NCI-H82 treated with DMSO at 0.1 percent for 48 hours (cell line): ENCODE results near the gene CORO7.

Experiments
- DNase-seq: peaks from one replicate; lab custom pipeline; 2025; ENCODE audit not compliant: unreplicated experiment; lab: John Stamatoyannopoulos, UW

CORO7 gene

DNA sequence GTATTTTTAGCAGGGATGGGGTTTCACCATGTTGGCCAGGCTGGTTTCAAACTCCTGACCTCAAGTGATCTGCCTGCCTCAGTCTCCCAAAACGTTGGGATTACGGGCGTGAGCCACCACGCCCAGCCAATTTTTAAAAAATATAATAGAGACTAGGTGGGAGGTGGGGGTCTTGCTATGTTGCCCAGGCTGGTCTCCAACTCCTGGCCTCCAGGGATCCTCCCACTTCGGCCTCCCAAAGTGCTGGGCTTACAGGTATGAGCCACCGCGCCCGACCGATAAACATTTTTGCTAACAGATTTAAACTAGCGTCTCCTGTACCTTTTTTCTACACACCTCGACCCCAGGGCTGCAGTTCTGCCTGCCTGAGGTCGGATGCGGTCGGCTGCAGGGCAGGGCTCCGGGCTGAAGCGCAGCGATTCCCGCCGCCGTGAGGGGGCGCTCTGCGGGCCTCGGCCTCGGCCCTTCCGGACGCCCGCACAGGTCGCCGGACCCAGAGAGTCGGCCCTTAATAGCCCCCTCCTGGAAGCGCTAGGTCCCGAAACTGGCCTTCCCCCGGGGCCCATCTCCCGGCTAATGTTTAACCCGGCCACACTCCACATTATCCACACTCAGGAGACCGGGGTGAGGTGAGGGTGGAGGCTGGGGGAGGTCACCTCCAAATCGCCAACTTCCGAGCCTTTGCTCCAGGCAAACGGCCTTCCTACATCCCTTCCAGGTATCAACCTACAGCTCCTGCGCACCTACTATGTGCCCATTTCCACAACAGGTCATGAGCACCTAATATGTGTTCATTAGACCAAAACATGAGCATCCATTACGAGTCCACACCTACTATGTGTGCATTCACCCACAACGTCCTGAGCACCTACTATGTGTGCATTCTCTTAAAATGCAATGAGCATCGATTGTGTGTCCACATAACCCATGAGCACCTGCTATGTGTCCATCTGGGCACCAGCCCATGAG lies 102.5 kb downstream of the CORO7 start:
- no peak for DNase-seq

DNA sequence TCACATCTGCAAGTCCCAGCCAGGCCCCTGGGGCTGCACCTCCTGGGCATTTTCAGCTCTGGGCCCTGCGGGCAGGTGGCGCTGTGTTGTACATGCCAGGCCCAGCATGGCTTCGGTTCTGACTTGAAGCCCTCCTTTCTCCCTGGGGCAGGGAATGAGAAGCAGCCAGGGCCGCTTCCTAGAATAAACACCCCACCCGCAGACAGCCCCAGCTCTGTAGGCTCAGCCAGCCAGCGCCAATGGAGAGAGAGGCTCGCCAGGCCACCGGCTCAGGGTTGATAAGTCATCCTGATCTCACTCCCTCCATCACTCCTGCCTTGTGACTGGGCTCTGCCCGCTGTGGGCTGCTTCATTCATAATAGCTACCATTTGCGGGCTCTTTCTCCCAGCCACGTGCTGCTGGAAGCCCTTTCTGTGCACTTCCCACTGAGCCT lies 106.5 kb downstream of the CORO7 start:
- DNase-seq: peak; percentile 33

DNA sequence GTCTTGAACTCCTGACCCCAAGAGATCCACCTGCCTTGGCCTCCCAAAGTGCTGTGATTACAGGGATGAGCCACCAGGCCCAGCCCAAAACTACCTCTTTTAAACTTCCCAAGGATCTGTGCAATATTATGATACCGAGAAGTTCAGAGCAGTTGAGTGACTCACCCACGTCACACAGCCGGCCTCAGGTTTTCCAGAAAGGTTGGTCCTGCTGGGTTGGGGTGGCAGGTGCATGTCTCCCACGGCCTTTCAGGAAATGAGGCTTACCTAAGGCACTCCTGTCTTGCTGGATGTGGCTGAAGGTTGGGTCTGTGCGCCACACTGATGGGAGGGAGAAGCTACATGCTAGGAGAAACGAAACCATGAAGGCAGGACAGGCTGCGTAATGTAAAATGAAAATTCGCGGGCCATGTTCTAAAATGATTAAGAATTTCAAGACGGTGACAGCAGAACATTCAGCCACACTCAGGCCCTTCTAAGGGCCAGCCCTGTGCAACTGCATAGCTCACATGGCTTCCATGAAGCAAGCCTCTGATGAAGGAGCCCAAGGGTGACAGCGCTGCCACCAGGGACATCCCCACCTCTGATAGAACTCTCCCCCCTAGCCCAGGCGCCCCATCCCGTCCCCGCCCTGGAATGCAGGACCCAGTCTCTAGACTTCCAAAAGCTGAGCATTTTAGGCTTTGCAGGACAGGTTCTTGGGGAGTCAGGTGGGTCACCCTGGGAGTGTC lies 107.1 kb downstream of the CORO7 start:
- DNase-seq: no peak

DNA sequence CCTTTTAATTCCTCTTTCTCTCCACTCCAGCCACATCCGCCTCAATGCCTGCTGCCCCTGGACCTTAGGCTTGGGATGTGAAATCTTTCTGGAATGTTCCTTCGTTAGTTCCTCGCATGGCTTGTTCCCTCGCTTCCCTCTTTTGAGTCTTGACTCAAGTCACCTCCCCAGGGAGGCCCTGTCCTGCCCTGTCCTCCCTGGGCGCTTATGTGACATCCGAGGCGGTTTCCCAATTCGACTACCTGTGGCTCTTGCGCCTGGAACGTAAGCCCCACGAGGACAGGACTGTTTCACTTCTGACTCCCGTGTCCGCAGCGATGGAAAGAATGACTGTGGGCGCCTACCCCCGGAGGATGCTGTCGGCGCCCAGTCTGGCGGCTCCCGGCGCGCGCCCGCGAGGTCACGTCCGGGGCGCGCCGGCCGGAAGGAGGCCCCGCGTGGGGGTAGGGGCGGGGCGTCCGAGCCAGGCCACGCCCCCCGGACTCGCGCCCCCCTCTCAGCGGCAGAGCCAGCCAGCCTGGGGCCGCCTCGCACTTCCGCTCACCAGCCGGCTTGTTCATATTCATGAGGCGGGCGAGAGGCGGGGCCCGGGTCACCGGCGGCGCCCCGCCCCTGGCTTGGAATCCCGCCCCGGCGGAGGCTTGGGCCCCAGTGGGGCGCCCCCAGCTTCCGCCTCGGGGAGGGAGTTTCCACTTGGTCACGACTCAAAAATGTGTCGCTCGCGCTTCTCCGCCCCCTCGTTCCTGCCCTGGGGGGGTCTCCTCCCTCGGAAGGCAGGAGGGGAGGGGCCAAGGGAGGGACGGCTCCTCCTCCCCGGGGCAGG lies 109.0 kb downstream of the CORO7 start:
- DNase-seq: peak; percentile 87

DNA sequence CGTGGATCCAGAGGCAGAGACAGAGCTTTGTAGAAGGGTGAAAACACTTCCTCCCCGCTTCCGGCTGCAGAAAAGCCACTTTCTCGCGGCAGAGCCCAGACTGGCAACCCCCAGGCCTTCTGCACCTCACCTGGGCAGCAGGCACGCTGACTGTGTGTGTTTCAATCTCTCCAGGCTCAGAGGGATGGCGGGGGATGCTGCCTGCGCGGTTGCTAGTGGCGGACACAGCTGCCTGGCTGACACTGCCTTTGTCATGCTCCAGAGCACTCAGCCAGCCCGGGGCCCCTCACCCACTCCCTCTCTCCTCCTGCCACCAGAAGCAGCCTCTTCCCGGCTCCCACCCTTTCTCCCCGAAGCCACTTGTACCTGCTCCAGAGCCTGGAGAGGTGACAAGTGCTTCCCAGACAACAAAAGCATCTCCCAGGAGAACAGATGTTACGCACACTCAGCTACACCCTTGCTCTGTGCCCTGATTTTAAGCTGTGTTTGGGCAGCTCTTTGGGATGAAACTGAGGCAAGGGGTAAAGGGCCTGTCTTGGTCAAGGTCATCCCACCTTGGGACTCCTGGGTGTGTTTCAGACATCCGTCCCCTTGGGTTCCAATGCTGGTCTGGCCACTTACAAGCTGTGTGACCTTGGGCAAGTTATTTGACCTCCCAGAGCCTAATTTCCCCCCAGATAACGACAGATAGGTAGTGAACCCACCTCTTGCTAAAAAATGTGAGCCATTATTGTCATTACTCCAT lies 109.8 kb downstream of the CORO7 start:
- DNase-seq: peak; percentile 17
